Measurements from ENCODE around the gene NUFIP1. TPM values are rescaled to one million over a fixed set of nuclear protein-coding genes. Genes with fewer than 3 reads are reported as not detected.

NUFIP1 gene
- polyA plus RNA-seq, 3 donors: 0.83 to 1.1 (median 0.95) TPM

- H3K4me2 ChIP-seq (replicated peaks; ENCODE audit: extremely low read depth, low read length, poor library complexity, severe bottlenecking): no peak overlapping the region
- no peak overlapping the region for H2AFZ ChIP-seq (ENCODE audit: insufficient read depth, low read depth, low read length, poor library complexity, severe bottlenecking)
- Mint-ChIP-seq H3K4me1 (no peaks in the 10 kb centered on the region), H3K9me3 (no peaks in the 10 kb centered on the region), H3K36me3 (no peaks in the 10 kb centered on the region), H3K27me3 (ENCODE audit: low read depth in 3 of 3) (peaks cover 6 to 8% (median 6%) of the 10 kb centered on the region in 3 donors), H3K4me3 (no peak overlapping the region), H3K27ac (no peak overlapping the region)
- no peak overlapping the region for H3K4me3 ChIP-seq (replicated peaks in 1 of 3; ENCODE audit: low read depth in 2 of 3, low read length in 3 of 3)
- TF ChIP-seq CTCF (IDR thresholded peaks at IDR 0.05): no peak
- no peak overlapping the region for H3K9ac ChIP-seq (ENCODE audit: insufficient read depth, low read length, poor library complexity, severe bottlenecking)
- H3K27me3 ChIP-seq (ENCODE audit: control insufficient read depth in 2 of 2, insufficient read depth in 2 of 2, low read length in 2 of 2): no peaks in the 10 kb centered on the region
- no peaks in the 10 kb centered on the region for H3K36me3 ChIP-seq (replicated peaks in 1 of 2; ENCODE audit: control insufficient read depth in 1 of 2, insufficient read depth in 2 of 2, low read length in 2 of 2)
- WGBS (ENCODE audit: insufficient coverage): 97% methylated on average over 7 of the region's 11 CpGs
- H4K20me1 ChIP-seq (ENCODE audit: insufficient read depth, low read length): no peaks in the 10 kb centered on the region
- H3K79me2 ChIP-seq (ENCODE audit: insufficient read depth, low read length): no peaks in the 10 kb centered on the region
- intact Hi-C loops (cut with micrococcal nuclease): no loop called here
- H3K9me3 ChIP-seq (replicated peaks in 1 of 2; ENCODE audit: control insufficient read depth in 1 of 2, insufficient read depth in 1 of 2, low read length in 2 of 2): no peaks in the 10 kb centered on the region
- H3K4me1 ChIP-seq (ENCODE audit: control insufficient read depth in 1 of 2, insufficient read depth in 2 of 2, low read length in 2 of 2): peaks cover 14 to 20% of the 10 kb centered on the region in 2 donors
- DNase-seq: no peak
- H3K27ac ChIP-seq (ENCODE audit: low read depth in 1 of 2, low read length in 2 of 2): no peak overlapping the region
These were observed 67.9 kb downstream of the NUFIP1 start for GRCh38 chr13:44921246-44921877.

- no peaks in the 10 kb centered on the region for H3K9me3 Mint-ChIP-seq
- Histone ChIP-seq H3K9ac (ENCODE audit: insufficient read depth, low read length, poor library complexity, severe bottlenecking) (no peak overlapping the region), H2AFZ (ENCODE audit: insufficient read depth, low read depth, low read length, poor library complexity, severe bottlenecking) (no peak overlapping the region), H4K20me1 (ENCODE audit: insufficient read depth, low read length) (no peaks in the 10 kb centered on the region), H3K27ac (ENCODE audit: low read depth in 1 of 2, low read length in 2 of 2) (no peak overlapping the region), H3K27me3 (ENCODE audit: control insufficient read depth in 2 of 2, insufficient read depth in 2 of 2, low read length in 2 of 2) (no peaks in the 10 kb centered on the region), H3K79me2 (ENCODE audit: insufficient read depth, low read length) (no peaks in the 10 kb centered on the region), H3K4me3 (replicated peaks in 1 of 3; ENCODE audit: low read depth in 2 of 3, low read length in 3 of 3) (no peak overlapping the region), H3K4me2 (replicated peaks; ENCODE audit: extremely low read depth, low read length, poor library complexity, severe bottlenecking) (no peak overlapping the region), H3K9me3 (replicated peaks in 1 of 2; ENCODE audit: control insufficient read depth in 1 of 2, insufficient read depth in 1 of 2, low read length in 2 of 2) (no peaks in the 10 kb centered on the region), H3K36me3 (replicated peaks in 1 of 2; ENCODE audit: control insufficient read depth in 1 of 2, insufficient read depth in 2 of 2, low read length in 2 of 2) (no peaks in the 10 kb centered on the region), H3K4me1 (ENCODE audit: control insufficient read depth in 1 of 2, insufficient read depth in 2 of 2, low read length in 2 of 2) (peaks cover 14 to 20% of the 10 kb centered on the region in 2 donors)
- intact Hi-C loops (cut with micrococcal nuclease): no loop called here
- DNase-seq: no peak
- no peak overlapping the region for H3K4me3 Mint-ChIP-seq
- TF ChIP-seq CTCF (IDR thresholded peaks at IDR 0.05): no peak
- no peaks in the 10 kb centered on the region for H3K4me1 Mint-ChIP-seq
- no peaks in the 10 kb centered on the region for H3K36me3 Mint-ChIP-seq
- 95% methylated on average over 3 of the region's 3 CpGs for whole genome bisulfite sequencing (ENCODE audit: insufficient coverage)
- no peak overlapping the region for H3K27ac Mint-ChIP-seq
- H3K27me3 Mint-ChIP-seq (ENCODE audit: low read depth in 3 of 3): peaks cover 2 to 7% (median 5%) of the 10 kb centered on the region in 3 donors
These were observed 69.3 kb downstream of the NUFIP1 start for GRCh38 chr13:44920013-44920412.
